Adipocyte (in vitro differentiated cells): ENCODE results near the gene CD300LD.

ENCODE experiments used
- DNase-seq: peaks from one replicate; pipeline ENCODE4 v3.0.0-alpha.2; 2015; ENCODE audit warnings: low read depth
- H3K27me3 ChIP-seq: replicated peaks from 2 replicates; pipeline ENCODE4 v1.7.0; 2013; ENCODE audit warnings: mild to moderate bottlenecking, low read length, moderate library complexity; ENCODE audit not compliant: control insufficient read depth, insufficient read depth
- H3K36me3 ChIP-seq: 2 replicates; pipeline ENCODE4 v1.7.0; 2013; ENCODE audit warnings: low read length, mild to moderate bottlenecking, moderate library complexity; ENCODE audit not compliant: control insufficient read depth, insufficient read depth, severe bottlenecking
- H3K4me1 ChIP-seq: 2 replicates; pipeline ENCODE4 v1.7.0; 2013; ENCODE audit warnings: mild to moderate bottlenecking, low read length, moderate library complexity; ENCODE audit not compliant: control insufficient read depth, insufficient read depth
- H3K4me3 ChIP-seq: 2 replicates; pipeline ENCODE4 v1.7.0; 2013; ENCODE audit warnings: mild to moderate bottlenecking, low read length, moderate library complexity
- H3K9ac ChIP-seq: 2 replicates; pipeline ENCODE4 v1.7.0; 2013; ENCODE audit warnings: mild to moderate bottlenecking, low read length, moderate library complexity
- H3K9me3 ChIP-seq: 2 replicates; pipeline ENCODE4 v1.7.0; 2013; ENCODE audit warnings: mild to moderate bottlenecking, low read length, moderate library complexity; ENCODE audit not compliant: control insufficient read depth

The CD300LD gene

DNA sequence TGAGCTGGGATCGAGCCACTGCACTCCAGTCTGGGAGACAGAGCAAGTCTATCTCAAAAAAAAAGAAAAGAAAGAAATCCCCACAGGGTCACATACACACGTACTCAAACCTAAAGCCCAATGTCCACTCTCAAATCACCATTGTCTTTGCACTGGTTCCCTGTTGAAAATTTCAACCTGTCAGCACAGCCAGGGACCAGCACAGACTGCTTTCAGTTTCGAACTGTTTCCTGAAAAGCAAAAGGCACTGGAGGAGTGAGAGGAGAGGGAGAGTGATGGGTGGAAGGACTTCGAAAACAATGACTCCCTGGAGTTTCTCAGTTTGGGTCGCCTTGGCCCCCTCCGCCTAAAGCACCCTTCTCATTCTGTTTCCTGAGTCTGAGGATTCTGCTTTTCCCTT lies 37.2 kb downstream of the CD300LD start:
- Histone ChIP-seq H3K9me3 (peaks cover 9% of the 10 kb centered on the region), H3K4me1 (no peaks in the 10 kb centered on the region), H3K36me3 (no peaks in the 10 kb centered on the region), H3K4me3 (no peak overlapping the region), H3K9ac (no peak overlapping the region), H3K27me3 (peaks cover 59% of the 10 kb centered on the region)
- no peak for DNase-seq

DNA sequence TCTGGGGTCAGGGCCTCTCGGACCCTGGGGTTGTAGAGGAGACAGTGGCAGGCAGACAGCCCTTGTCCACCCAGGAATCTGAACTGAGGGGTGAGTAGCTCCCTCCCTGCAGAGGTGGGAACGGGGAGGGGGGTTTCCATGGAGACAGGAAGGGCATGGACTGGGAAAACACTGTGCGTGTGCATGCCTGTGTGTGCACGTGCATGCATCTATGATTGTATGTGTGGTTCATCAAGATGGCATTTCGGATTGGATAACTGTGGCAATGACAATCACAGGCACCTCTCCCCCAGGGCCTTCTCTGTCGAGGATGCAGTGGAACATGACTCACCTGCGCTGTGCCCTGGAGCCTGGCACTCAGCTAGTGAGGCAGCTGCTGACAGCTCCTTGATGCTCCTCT lies 40.0 kb downstream of the CD300LD start:
- Histone ChIP-seq H3K9ac (no peak overlapping the region), H3K27me3 (peaks cover 52% of the 10 kb centered on the region), H3K36me3 (no peaks in the 10 kb centered on the region), H3K4me1 (no peaks in the 10 kb centered on the region), H3K4me3 (no peak overlapping the region), H3K9me3 (no peaks in the 10 kb centered on the region)
- no peak for DNase-seq

DNA sequence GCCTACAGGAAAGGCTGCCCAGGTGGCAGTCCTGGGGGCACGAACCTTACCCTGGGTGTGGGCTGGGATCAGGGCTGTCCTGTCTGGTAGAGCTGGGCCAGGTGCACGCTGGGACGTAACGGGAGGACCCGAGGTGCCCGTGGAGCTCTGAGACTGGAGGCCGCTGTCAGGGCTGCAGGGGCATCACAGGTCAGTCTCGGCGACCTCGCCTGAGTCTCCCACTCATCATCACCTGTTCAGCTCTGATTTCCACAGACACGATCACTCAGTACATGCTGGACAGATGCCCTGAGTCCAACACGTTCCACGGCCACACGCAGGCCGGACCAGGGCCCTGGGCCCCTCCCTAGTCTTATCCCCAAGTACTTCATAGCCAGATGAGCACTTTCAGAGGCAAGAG lies 41.5 kb downstream of the CD300LD start:
- DNase-seq: no peak
- Histone ChIP-seq H3K4me1 (no peaks in the 10 kb centered on the region), H3K27me3 (peaks cover 40% of the 10 kb centered on the region), H3K36me3 (no peaks in the 10 kb centered on the region), H3K9me3 (no peaks in the 10 kb centered on the region), H3K4me3 (no peak overlapping the region), H3K9ac (no peak overlapping the region)

DNA sequence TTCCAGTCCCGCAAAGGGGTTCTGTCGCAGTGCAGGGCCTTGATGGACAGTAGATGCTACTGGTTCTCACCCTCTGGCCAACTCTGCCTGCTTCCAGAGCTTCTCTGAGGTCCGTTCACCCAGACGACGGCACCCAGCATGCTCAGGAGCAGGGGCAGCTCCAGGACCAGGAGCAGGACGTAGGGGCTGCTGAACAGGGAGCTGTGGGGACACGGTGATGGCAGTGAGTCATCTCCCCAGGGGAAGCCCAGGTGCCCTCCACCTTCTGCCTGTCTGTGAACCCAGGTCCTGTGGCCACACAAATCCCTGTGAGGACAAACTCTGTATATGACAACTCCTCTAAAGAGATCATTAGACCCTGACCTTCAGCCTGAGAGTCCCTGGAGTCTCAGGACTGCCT lies 42.7 kb downstream of the CD300LD start:
- Histone ChIP-seq H3K9me3 (no peaks in the 10 kb centered on the region), H3K36me3 (no peaks in the 10 kb centered on the region), H3K4me3 (no peak overlapping the region), H3K9ac (no peak overlapping the region), H3K4me1 (no peaks in the 10 kb centered on the region), H3K27me3 (peaks cover 35% of the 10 kb centered on the region)
- no peak for DNase-seq

DNA sequence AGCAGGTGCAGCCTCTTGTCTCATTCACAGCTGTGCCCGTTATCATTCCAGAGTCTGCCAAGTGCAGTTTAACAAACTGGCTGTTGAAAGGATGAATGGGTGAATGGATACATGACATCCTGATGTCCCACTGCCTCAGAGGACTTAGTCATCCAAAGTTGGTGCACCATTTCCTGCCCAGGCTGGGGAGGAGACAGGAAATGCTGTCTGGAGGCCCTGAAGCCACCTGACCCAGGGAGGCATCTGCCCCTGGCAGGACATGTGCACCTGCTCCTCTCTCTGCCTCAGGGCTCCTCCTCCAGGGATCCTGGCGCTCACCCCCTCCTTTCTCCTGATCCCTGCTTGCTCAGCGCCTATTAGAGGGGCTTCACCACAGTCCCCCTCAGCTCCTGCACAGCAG lies 44.3 kb downstream of the CD300LD start:
- no peak overlapping the region for H3K9ac ChIP-seq
- no peaks in the 10 kb centered on the region for H3K9me3 ChIP-seq
- H3K36me3 ChIP-seq: no peaks in the 10 kb centered on the region
- no peak overlapping the region for H3K4me3 ChIP-seq
- no peaks in the 10 kb centered on the region for H3K4me1 ChIP-seq
- peaks cover 30% of the 10 kb centered on the region for H3K27me3 ChIP-seq
- no peak for DNase-seq

DNA sequence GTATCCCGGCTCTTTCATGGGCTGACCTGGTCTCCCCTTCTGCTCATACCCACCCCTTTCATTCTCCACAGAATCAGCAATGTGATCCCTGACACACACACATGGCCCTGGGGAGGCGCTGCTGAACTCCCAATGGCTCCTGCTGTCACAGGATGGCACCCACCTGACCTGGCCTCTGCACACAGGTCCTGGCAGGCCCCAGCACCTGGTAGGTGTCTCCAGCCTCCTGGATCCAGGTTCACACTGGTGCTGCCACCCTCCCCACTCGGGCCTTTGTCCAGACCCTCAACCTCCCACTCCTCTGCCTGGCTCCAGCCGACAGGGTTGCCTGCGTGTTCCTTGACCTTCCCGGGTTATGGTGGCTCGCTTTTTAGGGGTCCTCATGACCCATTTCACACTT lies 44.8 kb downstream of the CD300LD start:
- H3K27me3 ChIP-seq: peaks cover 31% of the 10 kb centered on the region
- H3K9me3 ChIP-seq: no peaks in the 10 kb centered on the region
- H3K4me1 ChIP-seq: no peaks in the 10 kb centered on the region
- no peaks in the 10 kb centered on the region for H3K36me3 ChIP-seq
- no peak overlapping the region for H3K9ac ChIP-seq
- no peak overlapping the region for H3K4me3 ChIP-seq
- no peak for DNase-seq

DNA sequence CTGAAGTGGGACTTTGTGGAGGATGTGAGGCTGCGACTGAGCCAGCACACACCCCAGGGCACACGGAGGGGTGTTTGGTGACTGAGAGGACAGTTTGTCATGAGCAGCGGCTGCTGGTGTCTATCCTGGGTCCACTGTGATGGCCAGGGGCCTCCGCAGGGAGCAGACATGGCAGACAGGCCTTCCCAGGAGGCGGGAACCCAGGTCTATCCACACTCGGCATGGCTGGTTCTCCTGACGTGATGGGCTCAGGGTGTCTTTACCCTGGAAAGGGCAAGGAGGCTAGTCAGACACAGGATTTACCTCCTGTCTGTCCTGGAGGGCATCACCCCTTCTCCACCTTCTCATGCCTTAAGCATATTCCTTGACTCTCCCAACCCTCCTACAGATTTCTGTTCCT lies 45.5 kb downstream of the CD300LD start:
- Histone ChIP-seq H3K9me3 (no peaks in the 10 kb centered on the region), H3K4me3 (no peak overlapping the region), H3K36me3 (no peaks in the 10 kb centered on the region), H3K9ac (no peak overlapping the region), H3K27me3 (peaks cover 38% of the 10 kb centered on the region), H3K4me1 (no peaks in the 10 kb centered on the region)
- no peak for DNase-seq

DNA sequence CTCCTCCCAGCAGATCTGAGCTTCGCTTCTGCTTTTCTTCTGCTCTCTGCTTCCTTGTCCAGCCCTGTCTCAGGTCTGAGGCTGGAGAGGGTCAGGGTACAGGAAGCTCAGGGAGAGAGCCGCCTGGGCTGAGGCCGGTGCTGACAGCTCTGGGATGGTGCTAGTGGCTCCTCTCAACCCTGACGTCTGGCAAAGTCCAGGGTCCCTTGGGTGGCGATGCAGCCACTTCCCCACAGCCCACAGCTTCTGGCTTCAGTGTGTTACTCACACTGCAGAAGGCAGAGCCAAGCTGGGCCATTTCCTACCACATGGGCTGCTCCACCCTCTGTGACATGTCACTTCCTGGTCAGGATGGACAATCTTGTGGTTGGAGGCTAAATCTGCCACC lies 46.2 kb downstream of the CD300LD start, which contains the start of gene CD300C:
CD300C (minus strand) TSS at position 273 of the 388 bp plus-strand sequence. CDS start 333 bp downstream, outside the sequence.
- no peaks in the 10 kb centered on the region for H3K36me3 ChIP-seq
- H3K27me3 ChIP-seq: peaks cover 40% of the 10 kb centered on the region
- no peak for DNase-seq
- no peaks in the 10 kb centered on the region for H3K9me3 ChIP-seq
- no peaks in the 10 kb centered on the region for H3K4me1 ChIP-seq
- H3K9ac ChIP-seq: no peak within 1 kb of the TSS
- no peak within 1 kb of the TSS for H3K4me3 ChIP-seq

DNA sequence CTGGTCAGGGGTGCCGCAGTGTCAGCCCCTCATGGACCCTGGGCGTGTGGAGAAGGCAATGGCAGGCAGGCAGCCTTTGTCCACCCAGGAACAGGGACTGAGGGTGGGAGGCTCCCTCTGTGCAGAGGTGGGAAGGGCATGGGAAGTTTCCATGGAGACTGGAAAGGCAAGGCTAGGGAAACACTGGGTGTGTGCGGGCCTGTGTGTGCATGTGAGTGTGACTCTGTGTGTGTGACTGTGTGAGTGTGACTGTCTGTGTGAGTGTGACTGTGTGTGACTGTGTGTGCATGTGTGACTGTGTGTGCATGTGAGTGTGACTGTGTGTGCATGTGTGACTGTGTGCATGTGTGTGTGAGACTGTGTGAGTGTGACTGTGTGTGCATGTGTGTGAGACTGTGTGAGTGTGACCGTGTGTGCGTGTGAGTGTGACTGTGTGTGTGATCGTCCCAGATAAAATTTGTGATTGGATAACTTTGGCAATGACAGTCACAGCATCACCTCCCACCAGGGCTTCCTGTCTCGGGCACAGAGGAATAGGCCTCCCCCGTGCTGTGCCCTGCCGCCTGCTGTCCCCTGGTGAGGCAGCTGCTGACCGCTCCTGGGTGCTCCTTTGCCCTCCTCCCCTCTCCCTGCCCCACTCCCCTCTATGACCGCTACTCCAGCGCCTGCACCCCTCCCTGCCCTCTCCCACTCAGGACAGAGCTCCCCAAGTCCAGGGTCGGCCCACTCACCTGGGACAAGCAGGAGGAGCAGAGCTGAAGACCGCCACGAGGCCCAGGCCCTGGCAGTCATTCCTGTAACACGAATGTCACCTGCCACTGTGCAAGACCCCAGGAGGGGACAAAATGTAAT lies 46.9 kb downstream of the CD300LD start:
- Histone ChIP-seq H3K9me3 (no peaks in the 10 kb centered on the region), H3K4me1 (no peaks in the 10 kb centered on the region), H3K9ac (no peak overlapping the region), H3K4me3 (no peak overlapping the region), H3K27me3 (peaks cover 45% of the 10 kb centered on the region), H3K36me3 (no peaks in the 10 kb centered on the region)
- DNase-seq: no peak

DNA sequence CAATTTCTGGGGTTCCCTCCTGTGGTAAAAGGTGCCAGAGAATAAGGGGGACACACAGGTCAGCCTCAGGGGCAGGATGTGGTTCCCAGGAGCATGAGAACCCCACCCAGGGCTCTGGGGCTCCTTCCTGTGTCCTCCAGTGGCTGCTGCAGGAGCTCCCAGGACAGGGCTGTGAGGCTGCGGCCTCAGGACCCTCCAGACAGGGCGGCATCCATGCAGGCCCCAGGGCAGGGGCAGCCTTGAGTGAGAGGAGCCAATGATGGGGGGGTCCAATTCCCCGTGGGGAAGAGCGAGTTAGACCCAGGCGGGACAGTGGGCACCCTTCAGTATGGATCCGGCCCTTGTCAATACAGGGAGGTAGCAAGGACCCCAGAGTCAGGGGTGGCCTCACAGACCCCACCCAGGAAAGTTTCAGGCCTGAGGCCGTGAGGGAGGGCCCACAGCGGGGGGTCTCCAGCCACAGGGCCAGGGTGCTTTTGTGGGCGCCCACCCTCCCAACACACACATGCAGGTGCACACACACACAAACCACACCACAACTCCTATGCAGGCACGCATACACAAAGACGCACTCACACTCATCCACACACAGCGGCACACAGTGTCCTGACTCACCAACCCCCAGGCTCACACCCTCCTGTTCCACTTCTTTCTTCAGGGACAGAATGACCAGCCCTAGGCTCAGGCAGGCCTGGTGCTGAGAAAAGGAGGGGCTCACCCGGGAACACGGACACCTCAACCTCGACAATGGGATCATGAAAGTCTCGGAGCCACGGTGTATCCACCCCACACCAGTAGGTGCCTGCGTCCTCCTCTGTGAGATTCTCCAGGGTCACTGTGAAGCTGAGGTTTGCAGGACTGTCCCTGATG lies 48.0 kb downstream of the CD300LD start:
- DNase-seq: no peak
- Histone ChIP-seq H3K4me3 (no peak overlapping the region), H3K9me3 (no peaks in the 10 kb centered on the region), H3K27me3 (peaks cover 47% of the 10 kb centered on the region), H3K36me3 (no peaks in the 10 kb centered on the region), H3K9ac (no peak overlapping the region), H3K4me1 (no peaks in the 10 kb centered on the region)

DNA sequence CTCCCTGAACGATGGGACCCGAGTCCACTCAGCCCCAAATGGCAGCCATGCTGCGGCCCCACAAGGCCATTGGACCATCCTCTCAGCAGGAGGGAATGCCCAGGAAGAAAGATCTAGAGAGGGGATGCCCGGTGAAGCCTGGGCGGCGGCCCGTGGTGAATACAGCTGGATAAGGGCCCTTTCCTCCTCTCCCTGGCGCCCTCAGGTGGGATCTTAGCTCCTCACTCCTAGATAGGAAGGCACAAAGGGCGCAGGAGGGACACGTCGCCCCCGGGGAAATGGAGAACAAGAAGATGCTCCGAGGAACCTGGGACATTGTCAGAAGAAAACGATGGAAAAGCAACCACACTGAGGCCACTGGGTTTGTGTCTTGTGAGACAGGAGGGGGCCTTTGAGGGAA lies 48.7 kb downstream of the CD300LD start:
- Histone ChIP-seq H3K9ac (no peak overlapping the region), H3K4me3 (no peak overlapping the region), H3K27me3 (peaks cover 48% of the 10 kb centered on the region), H3K4me1 (no peaks in the 10 kb centered on the region), H3K36me3 (no peaks in the 10 kb centered on the region), H3K9me3 (no peaks in the 10 kb centered on the region)
- DNase-seq: no peak
